Omental fat pad (tissue), 4 donors: ENCODE results near the gene GRIN1. TPM values are rescaled to one million over a fixed set of nuclear protein-coding genes. Genes with fewer than 3 reads are reported as not detected.

Experiments
- ATAC-seq: fragments of 150-250 bp; one replicate; pipeline ENCODE4 v1.9.1; 2016; ENCODE audit warnings: mild to moderate bottlenecking, moderate library complexity; ENCODE audit not compliant: low FRiP score
- DNase-seq: peaks from one replicate; pipeline ENCODE4 v3.0.0-alpha.2; 2019; ENCODE audit warnings: low spot score
- total RNA-seq, 4 donors: library from RNA; depleted of rRNA; stranded (reverse); fragments of >200 nt; gene quantifications; one replicate each; pipeline ENCODE4 v1.1.0, GENCODE V29; 2016
- TF ChIP-seq, protein P1 (sequence below), 3 donors: fragments of 450-650 bp; IDR thresholded peaks; one replicate each; pipeline ENCODE4 v1.5.1; 2016 to 2017; ENCODE audit warnings: antibody characterized with exemption in 3 of 3, mild to moderate bottlenecking in 3 of 3, moderate library complexity in 2 of 3

Gene GRIN1
- total RNA-seq, 4 donors from 2014 or later, result not detected

DNA sequence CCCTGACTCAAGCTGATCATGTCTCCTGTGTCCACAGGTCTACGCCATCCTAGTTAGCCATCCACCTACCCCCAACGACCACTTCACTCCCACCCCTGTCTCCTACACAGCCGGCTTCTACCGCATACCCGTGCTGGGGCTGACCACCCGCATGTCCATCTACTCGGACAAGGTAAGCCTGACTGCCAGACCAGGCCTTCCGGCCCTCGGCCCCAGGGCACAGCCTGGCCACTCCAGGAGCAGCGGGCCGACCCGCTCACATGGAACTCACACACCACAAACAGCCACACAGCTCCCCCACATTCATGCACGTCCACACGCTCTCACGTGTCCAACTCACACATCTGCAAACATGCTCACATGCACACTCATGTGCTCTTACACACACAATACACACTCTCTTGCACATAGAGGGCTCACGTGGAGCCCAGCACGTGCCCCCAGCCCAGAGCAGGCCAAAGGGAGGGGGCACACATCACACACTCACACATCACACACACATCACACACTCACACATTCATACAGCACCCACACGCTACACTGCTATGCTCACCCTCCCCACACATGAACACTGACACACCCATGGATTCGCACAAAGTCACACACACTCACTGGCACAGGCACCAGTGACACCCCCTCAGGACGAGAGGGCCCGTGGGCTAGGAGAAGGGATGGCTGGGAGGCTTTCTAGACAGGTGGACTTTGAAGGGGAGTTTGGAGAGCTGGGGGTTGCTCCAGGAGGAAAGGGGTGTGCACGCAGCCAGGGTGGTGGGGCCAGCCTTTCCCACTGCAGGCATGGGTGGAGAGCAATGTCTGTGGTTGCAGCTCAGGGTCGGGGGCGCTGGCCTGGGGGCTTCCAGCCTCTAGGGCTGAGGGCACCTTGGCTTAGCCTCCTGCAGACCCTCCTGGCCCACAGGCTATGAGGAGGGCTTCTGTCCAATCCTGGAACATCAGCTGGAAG is 3.3 kb downstream of the GRIN1 start:
- ATAC-seq, result no peak
- TF ChIP-seq, protein P1, sequence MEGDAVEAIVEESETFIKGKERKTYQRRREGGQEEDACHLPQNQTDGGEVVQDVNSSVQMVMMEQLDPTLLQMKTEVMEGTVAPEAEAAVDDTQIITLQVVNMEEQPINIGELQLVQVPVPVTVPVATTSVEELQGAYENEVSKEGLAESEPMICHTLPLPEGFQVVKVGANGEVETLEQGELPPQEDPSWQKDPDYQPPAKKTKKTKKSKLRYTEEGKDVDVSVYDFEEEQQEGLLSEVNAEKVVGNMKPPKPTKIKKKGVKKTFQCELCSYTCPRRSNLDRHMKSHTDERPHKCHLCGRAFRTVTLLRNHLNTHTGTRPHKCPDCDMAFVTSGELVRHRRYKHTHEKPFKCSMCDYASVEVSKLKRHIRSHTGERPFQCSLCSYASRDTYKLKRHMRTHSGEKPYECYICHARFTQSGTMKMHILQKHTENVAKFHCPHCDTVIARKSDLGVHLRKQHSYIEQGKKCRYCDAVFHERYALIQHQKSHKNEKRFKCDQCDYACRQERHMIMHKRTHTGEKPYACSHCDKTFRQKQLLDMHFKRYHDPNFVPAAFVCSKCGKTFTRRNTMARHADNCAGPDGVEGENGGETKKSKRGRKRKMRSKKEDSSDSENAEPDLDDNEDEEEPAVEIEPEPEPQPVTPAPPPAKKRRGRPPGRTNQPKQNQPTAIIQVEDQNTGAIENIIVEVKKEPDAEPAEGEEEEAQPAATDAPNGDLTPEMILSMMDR (IDR thresholded peaks at IDR 0.05), result no peak
- DNase-seq, result no peak

DNA sequence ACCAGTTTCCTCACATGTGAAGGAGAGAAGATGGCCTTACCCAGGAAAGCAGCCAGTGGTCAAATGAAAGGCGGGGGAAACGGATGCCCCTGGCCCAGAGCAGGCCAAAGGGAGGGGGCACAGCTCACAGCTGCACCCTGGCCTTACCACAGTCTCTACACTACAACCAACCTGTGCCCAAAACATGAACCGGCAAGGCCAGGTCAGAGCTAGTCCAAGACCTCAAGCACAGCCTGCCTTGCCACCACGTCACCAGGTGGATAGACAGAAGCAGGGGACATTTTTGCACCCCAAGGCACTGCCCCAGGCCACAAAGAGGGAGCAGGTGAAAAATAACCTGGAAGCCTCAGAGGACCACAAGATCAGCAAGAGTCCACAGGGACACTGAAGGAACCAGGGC is 4.5 kb downstream of the GRIN1 start:
- TF ChIP-seq, protein P1 (IDR thresholded peaks at IDR 0.05), result no peak
- ATAC-seq, result no peak
- DNase-seq, result no peak

GRCh38 chr9:137145731-137146526 is 7.0 kb downstream of the GRIN1 start:
- TF ChIP-seq, protein P1 (IDR thresholded peaks at IDR 0.05), result no peak
- DNase-seq (no peak), ATAC-seq (no peak)

- DNase-seq (no peak), ATAC-seq (no peak)
- TF ChIP-seq, protein P1 (IDR thresholded peaks at IDR 0.05), result no peak
Observed at GRCh38 chr9:137146527-137146918, 7.6 kb downstream of the GRIN1 start.

DNA sequence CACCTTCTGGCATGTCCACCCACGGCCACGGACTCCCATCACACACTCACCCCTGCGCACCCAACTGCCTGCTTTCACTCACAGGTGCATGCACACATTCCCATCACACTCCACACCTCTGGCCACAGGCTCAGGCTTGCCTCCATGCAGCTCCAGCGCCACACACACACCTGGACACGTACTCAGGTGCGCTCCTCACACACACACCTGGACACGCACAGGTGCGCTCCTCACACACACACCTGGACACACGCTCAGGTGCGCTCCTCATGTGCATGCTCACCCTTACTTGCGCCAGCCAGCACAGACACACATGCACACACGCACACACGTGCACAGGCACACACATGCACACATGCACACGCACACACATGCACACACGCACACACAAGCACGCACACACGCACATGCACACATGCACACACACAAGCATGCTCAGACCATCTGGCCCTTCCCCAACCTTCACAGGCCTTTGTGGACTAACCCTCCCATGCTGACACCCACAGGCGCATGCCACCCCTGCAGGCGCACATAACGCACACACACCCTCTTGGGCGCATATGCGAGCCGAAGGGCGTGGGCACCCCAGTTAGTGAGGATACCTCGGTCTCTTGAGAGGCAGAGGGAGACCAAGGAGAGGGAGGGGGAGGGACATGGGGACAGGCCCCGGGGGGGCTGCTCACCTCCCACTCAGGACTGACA is 8.3 kb downstream of the GRIN1 start:
- TF ChIP-seq, protein P1 (IDR thresholded peaks at IDR 0.05), result no peak
- no peak for DNase-seq
- no peak for ATAC-seq

DNA sequence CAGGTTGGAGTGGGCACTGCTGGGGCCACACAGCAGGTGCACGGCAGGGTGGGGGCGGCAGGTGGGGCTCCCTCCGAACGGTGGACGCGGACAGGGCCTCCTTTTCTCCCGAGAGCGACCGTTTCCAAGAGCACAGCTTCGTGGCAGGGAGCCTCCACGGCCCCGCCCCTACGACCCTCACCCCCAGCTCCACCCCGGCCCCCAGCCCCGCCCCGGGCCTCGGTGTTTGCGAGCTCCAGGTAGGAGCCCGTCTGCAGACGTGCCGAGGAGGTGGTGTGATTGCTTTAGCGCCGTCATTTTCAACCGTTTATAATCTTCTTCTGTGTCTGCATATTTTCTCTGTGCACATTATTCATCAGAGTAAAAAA is 8.8 kb downstream of the GRIN1 start:
- TF ChIP-seq, protein P1 (IDR thresholded peaks at IDR 0.05), result no peak
- DNase-seq (no peak), ATAC-seq (no peak)
